GM19025 (cell line): ENCODE measurements around the gene STRADA.

Experiments
- ATAC-seq: cut with Tn5 transposase; IDR thresholded peaks from one replicate; pipeline ENCODE4 v1.9.1; 2021; ENCODE audit warnings: mild to moderate bottlenecking, low read depth, moderate library complexity; ENCODE audit not compliant: unreplicated experiment

The STRADA gene

GRCh38 chr17:63688396-63689020, 53.1 kb downstream of the STRADA start:
- no peak for ATAC-seq

DNA sequence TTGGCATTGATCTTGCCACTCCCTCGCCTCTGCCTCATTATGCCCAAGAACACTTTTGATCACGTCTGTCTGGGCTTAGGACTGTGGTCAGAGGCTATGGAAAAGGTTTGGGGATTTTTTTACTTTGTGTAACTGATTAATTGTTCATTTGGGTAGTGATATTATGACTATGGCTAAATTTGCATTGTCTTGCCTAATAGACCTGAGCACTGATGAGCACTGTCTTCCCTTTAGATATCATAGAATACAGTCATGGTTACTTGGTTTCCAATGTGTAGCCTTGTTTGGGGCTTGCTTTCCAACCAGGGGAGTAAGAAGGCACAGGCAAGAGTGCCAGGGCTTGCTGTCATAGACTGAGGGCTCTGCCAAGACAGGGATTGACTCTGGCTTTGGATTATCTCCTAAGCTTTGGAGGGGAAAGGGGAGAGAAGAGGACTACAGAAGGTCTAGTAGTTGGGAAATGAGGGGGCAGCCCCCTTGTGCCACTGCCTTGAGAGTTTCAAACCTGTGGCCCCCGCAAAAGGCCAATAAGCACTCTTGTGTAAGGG, 55.4 kb downstream of the STRADA start:
- no peak for ATAC-seq

DNA sequence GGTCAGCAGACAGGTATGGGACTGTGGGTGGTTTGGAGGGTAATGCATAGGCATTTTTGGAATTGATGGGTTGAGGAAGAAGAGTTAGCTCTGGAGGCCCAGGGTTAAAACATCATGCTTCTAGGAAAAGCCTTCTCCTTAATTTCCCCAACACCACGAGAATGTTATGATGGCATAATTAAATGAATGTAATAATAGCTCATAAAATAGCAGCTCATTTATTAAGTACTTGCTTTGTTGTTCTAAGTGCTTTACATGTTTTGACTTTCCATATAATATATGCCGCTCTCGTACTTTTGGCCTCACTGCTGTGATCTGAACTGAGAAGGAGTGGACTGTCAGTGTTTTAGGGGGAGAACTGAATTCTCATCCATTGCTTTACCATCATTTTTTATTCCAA, 56.0 kb downstream of the STRADA start:
- no peak for ATAC-seq

DNA sequence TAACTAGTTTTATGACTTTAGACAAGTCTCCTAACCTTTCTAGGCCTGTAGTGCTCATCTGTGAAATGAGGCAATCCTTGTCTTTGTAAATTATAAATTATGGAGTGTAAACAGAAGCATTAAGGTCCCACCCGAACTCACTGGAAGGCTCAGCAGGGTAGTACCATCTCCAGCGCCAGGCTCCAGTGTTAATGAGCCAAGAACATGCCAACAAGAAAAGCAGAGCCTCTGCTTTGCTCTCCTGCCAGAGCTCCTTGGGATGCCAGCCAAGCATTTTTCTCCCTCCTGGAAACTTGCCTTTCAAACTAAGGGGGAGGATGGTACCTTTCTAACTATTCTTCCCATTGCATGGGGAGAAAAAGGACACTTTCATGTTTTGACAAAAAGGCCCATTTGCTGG, 56.6 kb downstream of the STRADA start:
- no peak for ATAC-seq

GRCh38 chr17:63682981-63683380, 58.6 kb downstream of the STRADA start:
- ATAC-seq = no peak

- no peak for ATAC-seq
Observed at GRCh38 chr17:63682441-63682840, 59.2 kb downstream of the STRADA start.

DNA sequence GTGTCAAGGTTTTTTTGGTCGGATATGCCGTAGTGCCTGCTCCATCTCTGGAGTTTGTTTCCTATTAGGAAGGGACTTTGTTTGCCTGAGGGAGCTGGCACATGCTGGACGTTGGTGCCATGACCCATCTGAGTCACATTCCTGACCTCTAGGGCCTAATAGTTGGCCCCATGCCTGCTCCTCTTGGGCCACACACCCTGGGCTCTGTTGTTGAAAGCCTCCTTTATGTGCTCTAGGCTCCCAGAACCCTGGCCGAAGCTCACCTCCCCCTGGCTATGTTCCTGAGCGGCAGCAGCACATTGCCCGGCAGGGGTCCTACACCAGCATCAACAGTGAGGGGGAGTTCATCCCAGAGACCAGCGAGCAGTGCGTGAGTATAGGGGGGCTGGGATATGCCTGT, 60.1 kb downstream of the STRADA start:
- no peak for ATAC-seq

GRCh38 chr17:63680700-63681099, 60.9 kb downstream of the STRADA start:
- no peak for ATAC-seq

DNA sequence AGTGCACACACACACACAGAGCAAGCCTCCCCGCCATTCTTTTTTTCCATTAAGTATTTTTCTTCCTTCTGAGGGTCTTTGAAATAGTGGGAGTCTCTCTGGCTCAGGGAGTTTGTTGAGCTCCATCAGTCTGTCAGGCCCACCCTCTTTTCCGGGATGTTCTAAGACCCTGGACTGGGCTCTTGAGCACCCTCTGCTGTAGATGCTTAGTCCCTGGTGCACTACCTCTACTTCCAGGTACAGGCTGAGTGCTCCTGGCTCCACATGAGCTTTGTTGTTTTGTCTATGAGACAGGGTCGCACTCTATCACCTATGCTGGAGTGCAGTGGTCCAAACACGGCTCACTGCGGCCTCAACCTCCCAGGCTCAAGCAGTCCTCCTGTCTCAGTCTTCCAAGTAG, 62.4 kb downstream of the STRADA start:
- no peak for ATAC-seq

- no peak for ATAC-seq
Observed at GRCh38 chr17:63676584-63676983, 65.0 kb downstream of the STRADA start.

DNA sequence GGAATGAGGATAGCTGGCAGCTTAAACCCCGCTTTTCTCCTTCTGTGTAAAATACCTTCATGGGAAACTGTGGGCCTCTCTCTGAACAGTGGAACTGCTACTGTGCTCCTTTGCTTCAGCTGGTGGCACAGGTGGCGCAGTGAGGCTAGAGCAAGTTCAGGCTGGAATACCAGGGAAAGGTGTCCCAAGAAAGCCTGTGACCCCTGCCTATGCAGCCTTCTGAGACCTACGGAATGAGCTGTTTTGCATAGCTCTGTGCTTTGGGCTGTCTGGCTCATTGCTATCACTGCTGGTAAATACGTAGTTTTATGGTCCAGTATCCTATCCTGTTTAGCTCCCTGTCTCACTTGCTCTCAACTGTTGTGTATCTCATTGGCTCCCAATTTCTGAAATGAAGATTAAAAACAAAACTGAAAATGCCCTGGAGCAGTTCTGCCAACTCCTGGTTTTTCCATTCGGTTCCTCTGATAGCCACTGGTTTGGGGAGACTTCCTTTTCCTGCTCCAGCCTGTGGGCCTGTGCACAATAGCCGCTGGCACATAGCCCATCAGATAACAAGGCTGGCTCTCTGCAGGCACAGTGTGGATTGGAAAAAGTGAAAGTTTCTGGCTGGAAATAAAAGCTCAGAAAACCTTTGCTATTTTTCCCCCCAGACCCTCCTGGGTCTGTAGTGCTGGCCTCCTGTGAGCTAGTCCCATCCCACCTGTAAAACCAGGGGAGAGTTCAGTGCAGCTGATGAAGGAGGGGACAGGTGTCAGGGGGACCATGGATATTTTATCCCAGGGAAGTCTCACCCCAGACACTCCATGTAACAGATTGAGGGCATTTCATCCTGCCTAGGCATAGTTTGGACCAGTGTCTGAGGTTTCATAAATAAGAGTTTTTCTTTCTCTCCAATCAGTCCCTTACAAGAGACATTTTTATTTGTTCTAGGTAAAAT, 65.7 kb downstream of the STRADA start:
- no peak for ATAC-seq

DNA sequence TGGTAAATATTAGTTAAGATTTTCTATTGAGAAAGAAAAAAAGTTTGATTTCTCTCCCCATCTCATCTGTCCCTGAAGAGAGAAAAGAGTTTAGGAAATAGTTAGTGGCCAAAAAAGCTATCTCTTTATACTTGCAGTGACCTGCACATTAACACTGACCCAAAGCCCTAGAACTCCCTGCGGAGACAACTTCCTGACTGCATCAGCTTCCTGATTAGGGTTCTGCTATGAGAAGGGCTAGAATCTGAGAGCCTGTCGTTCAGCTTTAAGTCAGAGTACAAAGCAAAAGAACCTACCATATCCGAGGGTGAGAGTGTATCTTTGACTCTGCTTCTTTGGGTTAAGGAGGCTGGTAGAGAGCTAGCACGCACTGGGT, 66.4 kb downstream of the STRADA start:
- ATAC-seq = no peak

DNA sequence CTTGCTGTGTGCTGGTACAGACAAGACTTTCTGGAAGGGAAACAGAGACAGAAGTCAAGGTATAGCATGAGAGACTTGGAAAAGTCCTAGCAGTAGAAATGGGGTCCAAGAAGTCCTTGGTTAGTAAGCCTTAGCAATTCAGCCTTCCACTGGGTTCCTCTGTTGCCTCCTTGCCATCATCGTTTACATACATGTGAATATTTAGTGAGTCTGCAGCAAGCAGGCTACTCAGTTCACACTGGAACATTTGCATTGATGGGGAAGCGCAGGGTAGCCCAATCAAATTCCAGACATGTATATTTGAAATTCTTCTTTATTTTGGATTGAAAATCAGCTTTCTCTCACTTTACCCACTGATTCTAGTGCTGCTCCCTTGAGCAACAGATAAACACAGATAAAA, 68.7 kb downstream of the STRADA start:
- ATAC-seq = no peak

GRCh38 chr17:63665527-63666214, 75.9 kb downstream of the STRADA start:
- ATAC-seq = no peak

DNA sequence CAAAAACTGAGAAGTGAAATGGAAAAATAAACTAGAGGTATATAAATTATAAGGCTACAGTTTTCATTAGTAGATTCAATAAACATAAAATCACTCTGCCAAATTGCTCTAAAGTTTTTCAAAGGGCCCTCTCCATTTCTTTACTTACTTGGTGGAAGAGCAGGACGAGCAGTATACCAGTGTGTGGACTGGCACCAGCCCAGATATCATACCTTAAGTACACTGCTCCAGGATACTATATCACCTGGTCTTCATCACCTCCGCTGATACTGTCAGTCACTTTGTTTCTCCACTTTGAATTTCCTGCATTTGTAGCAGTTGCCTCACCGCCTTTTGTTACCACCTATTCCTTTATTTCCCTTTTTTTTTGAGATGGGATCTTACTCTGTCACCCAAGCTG, 81.7 kb downstream of the STRADA start:
- ATAC-seq = no peak

DNA sequence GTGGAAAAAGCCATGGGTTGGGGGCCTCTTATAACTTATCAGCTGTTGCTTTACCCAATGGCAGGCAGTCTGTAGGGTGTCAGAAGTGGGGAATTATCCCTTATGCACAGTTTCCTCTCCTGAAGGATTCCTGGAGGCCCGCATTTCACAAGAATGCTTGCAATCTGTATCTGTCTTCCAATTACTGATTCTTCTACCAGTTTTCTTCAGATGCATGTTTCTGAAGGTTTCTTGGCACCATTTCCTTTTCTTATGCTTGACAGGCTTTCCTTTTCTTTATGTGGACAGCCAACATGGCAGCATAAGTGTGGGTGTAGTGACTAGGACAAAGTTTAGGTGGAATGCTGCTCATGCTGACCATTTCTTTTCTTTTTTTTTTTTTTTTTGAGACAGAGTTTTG, 83.2 kb downstream of the STRADA start:
- no peak for ATAC-seq

GRCh38 chr17:63657786-63658185, 83.8 kb downstream of the STRADA start:
- no peak for ATAC-seq

DNA sequence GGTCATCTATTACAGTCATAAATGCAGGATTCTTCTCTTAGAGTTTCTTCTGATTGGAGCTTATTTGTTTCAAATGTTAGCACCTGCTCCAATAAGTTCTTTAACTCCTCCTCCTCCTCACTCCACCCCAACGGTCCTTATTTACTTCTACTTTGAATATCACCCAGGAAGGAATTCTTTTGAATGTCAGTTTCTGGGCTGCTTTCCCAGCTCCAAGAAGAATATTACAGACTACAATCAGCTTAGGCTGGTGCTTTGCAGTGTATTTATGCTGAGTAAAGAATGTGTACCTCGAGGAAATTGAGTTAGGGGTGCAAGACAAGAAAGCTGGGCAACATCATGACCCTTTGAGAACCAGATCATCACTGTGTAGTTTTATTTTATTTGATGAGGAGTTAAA, 88.5 kb downstream of the STRADA start:
- ATAC-seq = no peak
